A673 (cell line): ENCODE data around the gene CARD18. TPM values are rescaled to one million over a fixed set of nuclear protein-coding genes. Genes with fewer than 3 reads are reported as not detected.

ENCODE experiments used
- BruUV-seq: library from RNA; stranded (reverse); fragments of 400-500 nt; replicated peaks from 2 replicates; lab custom pipeline; 2021; lab: Mats Ljungman, UMichigan
- CTCF ChIA-PET: fragments of 300-600 bp; sonication (Branson Sonifier 250); formaldehyde crosslinking; loops from one replicate; lab custom pipeline; 2022; ENCODE audit warnings: antibody characterized with exemption; lab: Charles Lee
- POLR2A ChIA-PET: fragments of 300-600 bp; sonication (Branson Sonifier 250); formaldehyde crosslinking; loops from one replicate; lab custom pipeline; 2022; ENCODE audit warnings: antibody characterized with exemption; ENCODE audit not compliant: low non-redundant PET; lab: Charles Lee
- DNase-seq: peaks from one replicate; pipeline ENCODE4 v3.0.0-alpha.2; 2015; ENCODE audit warnings: low spot score
- H3K27ac ChIP-seq: fragments of 200-600 bp; sonication (generic); 2 replicates; pipeline ENCODE4 v1.5.1; 2016; ENCODE audit warnings: mixed run types, low read depth, mild to moderate bottlenecking, mixed read lengths, antibody characterized with exemption, low read length; ENCODE audit not compliant: poor library complexity, severe bottlenecking
- H3K27me3 ChIP-seq: fragments of 200-600 bp; sonication (generic); replicated peaks from 2 replicates; pipeline ENCODE4 v1.6.1; 2017; ENCODE audit warnings: mixed run types, low read depth, mild to moderate bottlenecking, mixed read lengths, antibody characterized with exemption, low read length; ENCODE audit not compliant: insufficient read depth, poor library complexity
- H3K36me3 ChIP-seq: fragments of 200-600 bp; sonication (generic); 2 replicates; pipeline ENCODE4 v1.6.1; 2016; ENCODE audit warnings: mixed run types, mild to moderate bottlenecking, mixed read lengths, antibody characterized with exemption, low read length; ENCODE audit not compliant: insufficient read depth, poor library complexity, severe bottlenecking
- H3K4me1 ChIP-seq: fragments of 200-600 bp; sonication (generic); 2 replicates; pipeline ENCODE4 v1.6.1; 2017; ENCODE audit warnings: mixed run types, mild to moderate bottlenecking, mixed read lengths, antibody characterized with exemption, low read length; ENCODE audit not compliant: insufficient read depth, poor library complexity, severe bottlenecking
- H3K4me3 ChIP-seq: fragments of 200-600 bp; sonication (generic); 2 replicates; pipeline ENCODE4 v1.5.1; 2016; ENCODE audit warnings: low read depth, mixed run types, mild to moderate bottlenecking, mixed read lengths, low read length; ENCODE audit not compliant: poor library complexity, severe bottlenecking
- H3K9me3 ChIP-seq: fragments of 200-600 bp; sonication (generic); 2 replicates; pipeline ENCODE4 v1.6.1; 2016; ENCODE audit warnings: mixed run types, low read depth, mild to moderate bottlenecking, mixed read lengths, antibody characterized with exemption, low read length; ENCODE audit not compliant: poor library complexity, severe bottlenecking
- CTCF ChIP-seq: fragments of 300-800, 200-600 bp; sonication (generic); conservative IDR thresholded peaks from 2 replicates; pipeline ENCODE4 v1.5.1; 2017; ENCODE audit warnings: low read depth, mild to moderate bottlenecking, antibody characterized with exemption, low read length, moderate library complexity, mixed read lengths
- EZH2 ChIP-seq: fragments of 200-600 bp; sonication (generic); IDR thresholded peaks from 2 replicates; pipeline ENCODE4 v1.6.1; 2017; ENCODE audit warnings: borderline replicate concordance, low read depth, mild to moderate bottlenecking, mixed read lengths, antibody characterized with exemption, low read length; ENCODE audit not compliant: poor library complexity, severe bottlenecking
- intact Hi-C: fragments of 100-400 bp; cut with micrococcal nuclease; formaldehyde crosslinking; loops from one replicate; pipeline ENCODE4 v1.10.0; 2022; ENCODE audit not compliant: unreplicated experiment
- total RNA-seq: library from RNA; stranded (reverse); gene quantifications from 2 replicates; pipeline ENCODE4 v1.2.3, GENCODE V29; 2021

Gene CARD18
- total RNA-seq, 1 experiment from 2014 or later: not detected

GRCh38 chr11:105142167-105142566 lies 2.6 kb upstream of the CARD18 start:
- CTCF ChIA-PET: no interaction called here
- TF ChIP-seq CTCF (no peak), EZH2 (no peak)
- H3K9me3 ChIP-seq: no peaks in the 10 kb centered on the region
- no peak overlapping the region for H3K4me3 ChIP-seq
- no peaks in the 10 kb centered on the region for H3K27me3 ChIP-seq
- intact Hi-C loops: no loop called here
- no TSS peak for BruUV-seq
- no peak for DNase-seq
- H3K4me1 ChIP-seq: peaks cover 9% of the 10 kb centered on the region
- H3K27ac ChIP-seq: no peak overlapping the region
- H3K36me3 ChIP-seq: no peaks in the 10 kb centered on the region
- POLR2A ChIA-PET: no interaction called here

- BruUV-seq: no TSS peak
- no peak for DNase-seq
- Histone ChIP-seq H3K4me1 (no peaks in the 10 kb centered on the region), H3K27ac (no peak overlapping the region), H3K27me3 (no peaks in the 10 kb centered on the region), H3K9me3 (no peaks in the 10 kb centered on the region), H3K4me3 (no peak overlapping the region), H3K36me3 (no peaks in the 10 kb centered on the region)
- intact Hi-C loops: no loop called here
- TF ChIP-seq EZH2: no peak
- ChIA-PET POLR2A (no interaction called here), CTCF (no interaction called here)
These were observed 2.3 kb downstream of the CARD18 start for GRCh38 chr11:105137286-105137685.

GRCh38 chr11:105135883-105136282 lies 3.7 kb downstream of the CARD18 start:
- Histone ChIP-seq H3K4me1 (no peaks in the 10 kb centered on the region), H3K4me3 (no peak overlapping the region), H3K27ac (no peak overlapping the region), H3K9me3 (no peaks in the 10 kb centered on the region), H3K36me3 (no peaks in the 10 kb centered on the region), H3K27me3 (no peaks in the 10 kb centered on the region)
- intact Hi-C loops: no loop called here
- no TSS peak for BruUV-seq
- POLR2A ChIA-PET: no interaction called here
- no peak for TF ChIP-seq EZH2
- TF ChIP-seq CTCF: no peak
- no peak for DNase-seq
- CTCF ChIA-PET: no interaction called here

GRCh38 chr11:105132716-105133511 lies 6.7 kb downstream of the CARD18 start:
- CTCF ChIA-PET: no interaction called here
- no peaks in the 10 kb centered on the region for H3K9me3 ChIP-seq

More at GRCh38 chr11:105132716-105133511, 6.7 kb downstream of the CARD18 start:
- H3K4me1 ChIP-seq: no peaks in the 10 kb centered on the region
- TF ChIP-seq CTCF: no peak
- TF ChIP-seq EZH2: no peak
- no peak for DNase-seq
- intact Hi-C loops: no loop called here
- POLR2A ChIA-PET: no interaction called here
- no peak overlapping the region for H3K4me3 ChIP-seq
- no peaks in the 10 kb centered on the region for H3K36me3 ChIP-seq
- no peak overlapping the region for H3K27ac ChIP-seq
- BruUV-seq: no TSS peak
- no peaks in the 10 kb centered on the region for H3K27me3 ChIP-seq
